ENCODE data around the gene ANGPTL5. TPM values are rescaled to one million over a fixed set of nuclear protein-coding genes. Genes with fewer than 3 reads are reported as not detected.

ANGPTL5 gene
- total RNA-seq, 3 donors from 2014 or later = 0.16 to 0.46 TPM; not detected in 1

DNA sequence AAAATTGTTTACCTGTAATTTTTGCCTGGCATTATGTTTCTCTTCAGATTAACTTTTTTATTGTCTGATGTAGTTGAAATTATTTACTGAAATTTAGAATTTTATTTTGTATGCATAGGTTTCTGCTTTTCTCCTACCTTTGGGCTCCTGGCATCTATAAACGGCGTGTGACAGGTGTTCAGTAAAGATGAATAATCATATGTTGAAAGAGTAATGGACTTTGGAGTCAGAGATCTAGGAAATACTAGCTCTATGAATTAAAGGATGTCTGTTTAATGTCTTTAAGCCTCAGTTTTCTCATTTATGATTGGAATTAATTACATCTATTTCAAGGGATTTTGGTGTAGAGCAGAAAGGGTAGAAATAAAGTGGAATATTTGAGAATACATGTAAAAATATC lies 7.2 kb upstream of the ANGPTL5 start:
- no peak overlapping the region for H3K4me3 ChIP-seq
- intact Hi-C loops (cut with DNase I, micrococcal nuclease) = no loop called here
- TF ChIP-seq, protein P1, sequence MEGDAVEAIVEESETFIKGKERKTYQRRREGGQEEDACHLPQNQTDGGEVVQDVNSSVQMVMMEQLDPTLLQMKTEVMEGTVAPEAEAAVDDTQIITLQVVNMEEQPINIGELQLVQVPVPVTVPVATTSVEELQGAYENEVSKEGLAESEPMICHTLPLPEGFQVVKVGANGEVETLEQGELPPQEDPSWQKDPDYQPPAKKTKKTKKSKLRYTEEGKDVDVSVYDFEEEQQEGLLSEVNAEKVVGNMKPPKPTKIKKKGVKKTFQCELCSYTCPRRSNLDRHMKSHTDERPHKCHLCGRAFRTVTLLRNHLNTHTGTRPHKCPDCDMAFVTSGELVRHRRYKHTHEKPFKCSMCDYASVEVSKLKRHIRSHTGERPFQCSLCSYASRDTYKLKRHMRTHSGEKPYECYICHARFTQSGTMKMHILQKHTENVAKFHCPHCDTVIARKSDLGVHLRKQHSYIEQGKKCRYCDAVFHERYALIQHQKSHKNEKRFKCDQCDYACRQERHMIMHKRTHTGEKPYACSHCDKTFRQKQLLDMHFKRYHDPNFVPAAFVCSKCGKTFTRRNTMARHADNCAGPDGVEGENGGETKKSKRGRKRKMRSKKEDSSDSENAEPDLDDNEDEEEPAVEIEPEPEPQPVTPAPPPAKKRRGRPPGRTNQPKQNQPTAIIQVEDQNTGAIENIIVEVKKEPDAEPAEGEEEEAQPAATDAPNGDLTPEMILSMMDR (IDR thresholded peaks at IDR 0.05) = no peak
- DNase-seq (no peak), ATAC-seq (peak; percentile 42)
- no peaks in the 10 kb centered on the region for H3K36me3 ChIP-seq (ENCODE audit: low read depth)
- no peaks in the 10 kb centered on the region for H3K4me1 ChIP-seq (ENCODE audit: low read depth)
- no peaks in the 10 kb centered on the region for H3K9me3 ChIP-seq

DNA sequence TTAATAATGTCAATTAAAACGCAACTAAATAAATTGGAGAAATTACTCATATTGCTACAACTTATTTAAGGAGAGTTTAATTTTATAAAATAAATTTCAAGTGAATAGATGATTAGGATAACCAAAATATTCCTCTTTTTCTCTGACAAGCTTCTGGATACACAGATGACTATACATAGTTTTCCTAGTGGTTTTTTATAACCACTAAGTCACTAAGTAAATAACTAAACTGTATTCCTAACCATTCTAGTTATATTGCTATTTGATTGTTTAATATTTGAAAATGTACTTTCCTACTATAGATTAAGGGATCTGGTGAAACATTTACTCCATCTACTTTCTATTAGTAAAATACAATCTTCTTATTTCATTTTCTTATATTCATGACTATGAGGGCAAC lies 4.7 kb upstream of the ANGPTL5 start:
- Histone ChIP-seq H3K9me3 (no peaks in the 10 kb centered on the region), H3K36me3 (ENCODE audit: low read depth) (no peaks in the 10 kb centered on the region), H3K4me3 (no peak overlapping the region), H3K4me1 (ENCODE audit: low read depth) (peaks cover 2% of the 10 kb centered on the region)
- DNase-seq (no peak), ATAC-seq (no peak)
- TF ChIP-seq, protein P1 (IDR thresholded peaks at IDR 0.05) = no peak
- intact Hi-C loops (cut with DNase I, micrococcal nuclease) = no loop called here

DNA sequence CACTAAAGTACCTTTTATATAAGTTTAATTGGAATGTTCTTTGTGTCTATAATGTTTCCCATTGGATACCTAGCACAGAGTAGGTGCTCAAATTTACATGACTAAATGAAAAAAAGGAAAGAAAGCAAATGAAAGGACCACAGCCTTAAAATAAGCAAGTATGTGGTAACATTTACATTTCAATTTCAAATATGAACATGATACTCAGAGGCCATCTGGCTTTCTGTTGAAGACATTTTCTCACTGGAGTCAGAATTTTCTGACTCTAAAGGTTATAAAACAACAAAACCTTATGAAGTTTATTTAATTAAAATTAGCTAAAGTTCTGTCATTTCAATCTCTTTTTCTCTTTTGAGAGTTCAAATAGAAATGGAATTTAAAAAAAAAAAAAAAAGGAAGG lies 904 bp upstream of the ANGPTL5 start:
- H3K4me1 ChIP-seq (ENCODE audit: low read depth) = peaks cover 19% of the 10 kb centered on the region
- TF ChIP-seq, protein P1 (IDR thresholded peaks at IDR 0.05) = no peak
- DNase-seq (no peak), ATAC-seq (no peak)
- no peak overlapping the region for H3K4me3 ChIP-seq
- intact Hi-C loops (cut with DNase I, micrococcal nuclease) = no loop called here
- H3K9me3 ChIP-seq = no peaks in the 10 kb centered on the region
- H3K36me3 ChIP-seq (ENCODE audit: low read depth) = no peaks in the 10 kb centered on the region

DNA sequence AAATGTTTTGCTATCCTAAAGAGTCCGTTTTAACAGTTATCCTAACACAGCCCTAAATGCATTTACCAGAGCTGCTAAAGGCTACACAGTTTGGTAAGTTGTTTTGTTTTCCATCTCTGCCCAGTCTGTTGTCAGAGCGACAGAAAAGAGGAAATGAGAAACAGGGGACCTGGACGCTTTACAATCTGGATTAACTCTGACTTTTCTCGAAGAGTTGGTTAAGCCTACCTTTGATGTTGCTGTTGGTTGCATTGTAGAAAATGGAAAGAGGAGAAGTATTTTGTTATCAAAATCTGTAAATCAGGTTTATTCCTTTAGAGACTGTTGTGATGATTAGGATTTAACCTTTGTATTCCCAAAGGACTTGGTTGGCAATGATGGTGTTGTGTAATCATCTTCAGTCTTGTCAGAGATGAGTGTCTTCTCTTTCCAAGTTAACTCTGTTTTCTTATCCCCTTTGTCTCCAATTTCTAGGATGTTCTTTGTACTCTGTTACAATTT lies 481 bp downstream of the ANGPTL5 start:
- DNase-seq (no peak), ATAC-seq (peak; percentile 25)
- H3K36me3 ChIP-seq (ENCODE audit: low read depth) = no peaks in the 10 kb centered on the region
- intact Hi-C loops (cut with DNase I, micrococcal nuclease) = no loop called here
- peaks cover 19% of the 10 kb centered on the region for H3K4me1 ChIP-seq (ENCODE audit: low read depth)
- TF ChIP-seq, protein P1 (IDR thresholded peaks at IDR 0.05) = no peak
- no peak overlapping the region for H3K4me3 ChIP-seq
- no peaks in the 10 kb centered on the region for H3K9me3 ChIP-seq

DNA sequence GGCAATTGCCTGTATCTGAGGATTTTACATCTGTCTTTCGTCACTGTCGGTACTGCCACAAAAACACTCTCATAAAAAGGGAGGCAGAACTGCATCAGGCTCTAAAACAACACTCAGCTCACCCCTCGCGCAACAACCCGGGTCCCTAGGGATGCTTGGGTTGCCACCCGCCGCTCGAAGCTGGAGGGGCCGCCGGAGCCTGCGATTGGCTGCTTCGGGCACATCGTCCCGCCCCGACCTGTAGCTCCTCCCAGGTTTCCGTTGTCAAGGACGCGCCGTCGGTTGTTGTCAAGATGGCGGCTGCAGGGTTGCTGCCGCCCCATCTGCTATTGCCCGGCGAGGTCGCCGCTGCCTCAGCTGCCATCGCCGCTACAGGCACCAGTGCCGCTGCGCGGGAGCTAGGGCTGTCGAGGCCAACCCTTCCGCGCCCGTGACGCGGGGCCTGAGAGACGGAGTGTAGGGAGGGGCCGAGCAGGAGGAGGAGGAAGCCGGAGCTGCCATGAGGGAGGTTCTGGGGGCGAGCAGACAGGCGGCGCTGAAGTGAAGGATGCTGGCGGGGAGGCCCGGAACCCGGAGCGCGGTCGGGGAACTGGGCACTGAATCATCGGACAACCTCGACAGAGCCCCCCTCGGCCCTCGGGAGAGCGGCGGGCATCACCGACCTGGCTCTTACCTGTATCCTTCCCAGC lies 1.4 kb downstream of the ANGPTL5 start, which contains the start of gene CEP126:
Gene CEP126, plus strand, starts transcription at position 273 of the 689 bp plus-strand sequence. Its CDS starts 275 bp downstream, at position 548.
- intact Hi-C loops (cut with DNase I, micrococcal nuclease) = no loop called here
- no peaks in the 10 kb centered on the region for H3K9me3 ChIP-seq
- DNase-seq (peak; percentile 95 to 97 (median 96)), ATAC-seq (peak; percentile 94)
- TF ChIP-seq, protein P1 (IDR thresholded peaks at IDR 0.05) = peak; percentile 48
- no peaks in the 10 kb centered on the region for H3K36me3 ChIP-seq (ENCODE audit: low read depth)
- peaks cover 19% of the 10 kb centered on the region for H3K4me1 ChIP-seq (ENCODE audit: low read depth)
- H3K4me3 ChIP-seq = peak within 1 kb of the TSS; percentile 45

Data from mucosa of descending colon (tissue), 3 donors.